Dendritic cell treated with granulocyte-macrophage colony-stimulating factor and Interleukin-4, amounts not matched to agents 40 ng/mL and 50 ng/mL, for 4 days (primary cell): ENCODE measurements around the gene BLOC1S4.
"Not testable (repeated sequence)": the region's sequence is repeated elsewhere in the genome, so short reads cannot be mapped to it uniquely, and the experiment has no call there.

ENCODE experiments used
- H3K27ac Mint-ChIP-seq: one replicate; pipeline ENCODE4 v1.8.0; 2022; ENCODE audit warnings: mild to moderate bottlenecking, mixed read lengths
- H3K27me3 Mint-ChIP-seq: one replicate; pipeline ENCODE4 v1.8.0; 2022; ENCODE audit warnings: mild to moderate bottlenecking, mixed read lengths
- H3K36me3 Mint-ChIP-seq: one replicate; pipeline ENCODE4 v1.8.0; 2022; ENCODE audit warnings: low read depth, mixed read lengths
- H3K4me1 Mint-ChIP-seq: one replicate; pipeline ENCODE4 v1.8.0; 2022; ENCODE audit warnings: low read depth, mixed read lengths
- H3K4me3 Mint-ChIP-seq: one replicate; pipeline ENCODE4 v1.8.0; 2022; ENCODE audit warnings: mild to moderate bottlenecking, moderate library complexity, mixed read lengths
- H3K9me3 Mint-ChIP-seq: one replicate; pipeline ENCODE4 v1.8.0; 2022; ENCODE audit warnings: mixed read lengths
- intact Hi-C: fragments of 100-400 bp; cut with micrococcal nuclease; formaldehyde crosslinking; loops from one replicate; pipeline ENCODE4 v1.15.0; 2022

Gene BLOC1S4, protein sequence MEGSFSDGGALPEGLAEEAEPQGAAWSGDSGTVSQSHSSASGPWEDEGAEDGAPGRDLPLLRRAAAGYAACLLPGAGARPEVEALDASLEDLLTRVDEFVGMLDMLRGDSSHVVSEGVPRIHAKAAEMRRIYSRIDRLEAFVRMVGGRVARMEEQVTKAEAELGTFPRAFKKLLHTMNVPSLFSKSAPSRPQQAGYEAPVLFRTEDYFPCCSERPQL

DNA sequence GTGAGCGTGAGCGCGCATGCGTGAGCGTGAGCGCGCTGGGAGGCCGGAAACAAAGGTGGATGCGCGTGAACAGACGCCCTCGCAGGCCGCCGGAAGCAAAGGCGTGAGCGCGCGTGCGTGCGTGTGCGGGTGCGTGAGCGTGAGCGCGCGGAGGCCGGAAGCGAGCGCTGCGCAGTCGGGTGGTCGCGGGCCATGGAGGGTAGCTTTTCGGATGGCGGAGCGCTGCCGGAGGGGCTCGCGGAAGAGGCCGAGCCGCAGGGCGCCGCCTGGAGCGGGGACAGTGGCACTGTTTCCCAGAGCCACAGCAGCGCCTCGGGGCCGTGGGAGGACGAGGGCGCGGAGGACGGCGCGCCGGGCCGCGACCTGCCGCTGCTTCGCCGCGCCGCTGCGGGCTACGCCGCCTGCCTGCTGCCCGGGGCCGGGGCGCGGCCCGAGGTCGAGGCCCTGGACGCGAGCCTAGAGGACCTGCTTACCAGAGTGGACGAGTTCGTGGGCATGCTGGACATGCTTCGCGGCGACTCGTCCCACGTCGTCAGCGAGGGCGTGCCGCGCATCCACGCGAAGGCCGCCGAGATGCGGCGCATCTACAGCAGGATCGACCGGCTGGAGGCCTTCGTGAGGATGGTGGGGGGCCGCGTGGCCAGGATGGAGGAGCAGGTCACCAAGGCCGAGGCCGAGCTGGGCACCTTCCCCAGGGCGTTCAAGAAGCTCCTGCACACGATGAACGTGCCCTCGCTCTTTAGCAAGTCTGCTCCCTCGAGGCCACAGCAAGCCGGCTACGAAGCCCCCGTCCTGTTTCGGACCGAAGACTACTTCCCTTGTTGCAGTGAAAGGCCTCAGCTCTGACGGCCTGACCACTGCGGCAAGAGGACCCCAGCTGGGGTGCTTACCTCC, at the start of gene BLOC1S4:
BLOC1S4 (plus strand) TSS at position 157 of the 894 bp plus-strand sequence; CDS start at position 193, 36 bp downstream.
- Mint-ChIP-seq H3K9me3 (peaks cover under 1% of the 10 kb centered on the region), H3K27ac (peak within 1 kb of the TSS; percentile 97), H3K36me3 (peaks cover 22% of the 10 kb centered on the region), H3K4me1 (peaks cover 34% of the 10 kb centered on the region), H3K27me3 (peaks cover 3% of the 10 kb centered on the region), H3K4me3 (peak within 1 kb of the TSS; percentile 98)
- intact Hi-C loops, result loop anchor here (5.0 kb wide), 3 partner anchors 66 to 271 kb away; partner anchors contain the start of gene KIAA0232

DNA sequence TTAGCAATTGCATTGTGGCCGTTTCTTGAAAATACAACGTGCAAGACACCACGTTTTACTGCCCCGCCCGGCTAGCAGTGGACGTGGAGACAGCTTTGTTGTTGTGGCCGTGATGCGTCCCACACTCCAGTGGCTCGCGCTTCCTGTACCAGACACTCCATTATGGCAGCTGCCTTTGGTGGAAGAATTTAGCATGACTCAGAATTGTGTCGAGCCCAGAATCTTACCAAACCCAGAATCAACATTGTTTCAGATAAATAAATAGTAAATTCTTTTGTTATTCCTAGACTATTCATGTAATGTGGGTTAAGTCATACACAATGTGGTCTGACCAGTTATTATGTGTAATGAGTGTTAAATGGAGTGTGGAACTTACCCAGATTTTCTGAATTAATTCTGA, 47.6 kb upstream of the BLOC1S4 start:
- H3K4me3 Mint-ChIP-seq, result no peak overlapping the region
- H3K4me1 Mint-ChIP-seq, result peaks cover 3% of the 10 kb centered on the region
- peaks cover 15% of the 10 kb centered on the region for H3K27me3 Mint-ChIP-seq
- intact Hi-C loops, result no loop called here
- H3K9me3 Mint-ChIP-seq, result no peaks in the 10 kb centered on the region
- H3K36me3 Mint-ChIP-seq, result peaks cover 6% of the 10 kb centered on the region
- H3K27ac Mint-ChIP-seq, result no peak overlapping the region

DNA sequence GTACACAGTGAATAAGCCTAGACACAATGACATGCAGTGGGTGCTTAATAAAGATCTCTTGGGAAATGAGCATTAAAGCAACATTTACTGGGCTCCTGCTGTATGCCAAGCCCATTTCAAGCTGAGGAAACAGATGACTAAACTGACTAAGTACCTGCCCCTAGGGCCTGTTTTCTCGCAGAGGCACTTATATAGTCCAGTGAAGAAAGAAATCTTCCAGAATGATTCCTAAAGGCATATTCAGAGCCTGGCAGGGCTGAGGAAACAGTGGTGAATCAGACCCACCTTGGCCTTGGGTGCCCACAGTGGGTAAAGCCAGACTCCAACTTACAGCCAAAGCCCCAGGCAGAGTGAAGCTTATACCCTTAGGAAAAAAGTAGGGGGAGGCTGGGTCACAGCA, 44.3 kb upstream of the BLOC1S4 start:
- H3K4me3 Mint-ChIP-seq, result no peak overlapping the region
- intact Hi-C loops, result loop anchor here (5.0 kb wide), 1 partner anchor 36 kb away; the partner anchor contains the start of gene MRFAP1L1
- peaks cover 6% of the 10 kb centered on the region for H3K27me3 Mint-ChIP-seq
- peaks cover 38% of the 10 kb centered on the region for H3K36me3 Mint-ChIP-seq
- H3K27ac Mint-ChIP-seq, result no peak overlapping the region
- H3K9me3 Mint-ChIP-seq, result no peaks in the 10 kb centered on the region
- peaks cover 32% of the 10 kb centered on the region for H3K4me1 Mint-ChIP-seq

DNA sequence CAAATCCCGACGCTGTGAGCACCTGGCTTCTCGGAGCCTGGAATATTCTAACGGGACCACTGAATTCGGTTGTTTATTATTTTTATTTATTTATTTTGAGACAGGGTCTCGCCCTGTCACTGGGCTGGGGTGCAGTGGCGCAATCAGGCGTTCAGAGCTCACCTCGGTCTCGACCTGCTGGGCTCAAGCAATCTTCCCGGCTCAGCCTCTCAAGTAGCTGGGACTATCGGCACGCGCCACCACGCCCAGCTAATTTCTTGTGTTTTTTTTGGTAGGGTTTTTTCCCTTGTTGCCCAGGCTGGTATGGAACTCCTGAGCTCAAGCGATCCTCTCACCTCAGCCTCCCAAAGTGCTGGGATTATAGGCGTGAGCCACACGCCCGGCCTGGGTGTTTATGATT, 43.8 kb upstream of the BLOC1S4 start:
- Mint-ChIP-seq H3K9me3 (no peaks in the 10 kb centered on the region), H3K4me3 (no peak overlapping the region)

DNA sequence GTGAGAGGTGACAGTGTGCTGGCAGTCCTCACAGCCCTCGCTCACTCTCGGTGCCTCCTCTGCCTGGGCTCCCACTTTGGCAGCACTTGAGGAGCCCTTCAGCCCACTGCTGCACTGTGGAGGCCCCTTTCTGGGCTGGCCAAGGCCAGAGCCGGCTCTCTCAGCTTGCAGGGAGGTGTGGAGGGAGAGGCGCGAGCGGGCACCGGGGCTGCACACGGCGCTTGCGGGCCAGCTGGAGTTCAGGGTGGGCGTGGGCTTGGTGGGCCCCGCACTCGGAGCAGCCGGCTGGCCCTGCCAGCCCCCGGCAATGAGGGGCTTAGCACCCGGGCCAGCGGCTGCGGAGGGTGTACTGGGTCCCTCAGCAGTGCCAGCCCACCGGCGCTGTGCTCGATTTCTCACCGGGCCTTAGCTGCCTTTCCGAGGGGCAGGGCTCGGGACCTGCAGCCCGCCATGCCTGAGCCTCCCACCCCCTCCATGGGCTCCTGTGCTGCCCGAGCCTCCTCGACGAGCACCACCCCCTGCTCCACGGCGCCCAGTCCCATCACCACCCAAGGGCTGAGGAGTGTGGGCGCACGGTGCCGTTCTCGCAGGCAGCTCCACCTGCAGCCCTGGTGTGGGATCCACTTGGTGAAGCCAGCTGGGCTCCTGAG, 43.3 kb upstream of the BLOC1S4 start:
- Mint-ChIP-seq H3K27ac (peak overlapping the region; percentile 97), H3K36me3 (peaks cover 45% of the 10 kb centered on the region), H3K4me1 (peaks cover 42% of the 10 kb centered on the region)
- not testable (repeated sequence) for H3K4me3 Mint-ChIP-seq, H3K9me3 Mint-ChIP-seq, H3K27me3 Mint-ChIP-seq
- intact Hi-C loops, result loop anchor here (5.0 kb wide), 1 partner anchor 35 kb away; the partner anchor contains the start of gene MRFAP1L1

More for the DNA sequence above, 43.8 kb upstream of the BLOC1S4 start:
- Mint-ChIP-seq H3K36me3 (peaks cover 43% of the 10 kb centered on the region), H3K27me3 (peaks cover 6% of the 10 kb centered on the region), H3K4me1 (peaks cover 37% of the 10 kb centered on the region), H3K27ac (no peak overlapping the region)
- intact Hi-C loops, result loop anchor here (5.0 kb wide), 1 partner anchor 35 kb away; the partner anchor contains the start of gene MRFAP1L1

DNA sequence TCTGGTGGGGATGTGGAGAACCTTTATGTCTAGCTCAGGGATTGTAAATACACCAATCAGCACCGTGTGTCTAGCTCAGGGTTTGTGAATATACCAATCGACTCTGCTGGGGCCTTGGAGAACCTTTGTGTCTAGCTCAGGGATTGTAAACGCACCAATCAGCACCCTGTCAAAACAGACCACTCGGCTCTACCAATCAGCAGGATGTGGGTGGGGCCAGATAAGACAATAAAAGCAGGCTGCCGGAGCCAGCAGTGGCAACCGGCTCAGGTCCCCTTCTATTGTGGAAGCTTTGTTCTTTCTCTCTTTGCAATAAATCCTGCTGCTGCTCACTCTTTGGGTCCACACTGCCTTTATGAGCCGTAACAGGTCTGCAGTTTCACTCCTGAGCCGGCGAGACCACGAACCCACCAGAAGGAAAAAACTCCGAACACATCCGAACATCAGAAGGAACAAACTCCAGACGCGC, 42.7 kb upstream of the BLOC1S4 start:
- intact Hi-C loops, result loop anchor here (5.0 kb wide), 1 partner anchor 34 kb away; the partner anchor contains the start of gene MRFAP1L1

DNA sequence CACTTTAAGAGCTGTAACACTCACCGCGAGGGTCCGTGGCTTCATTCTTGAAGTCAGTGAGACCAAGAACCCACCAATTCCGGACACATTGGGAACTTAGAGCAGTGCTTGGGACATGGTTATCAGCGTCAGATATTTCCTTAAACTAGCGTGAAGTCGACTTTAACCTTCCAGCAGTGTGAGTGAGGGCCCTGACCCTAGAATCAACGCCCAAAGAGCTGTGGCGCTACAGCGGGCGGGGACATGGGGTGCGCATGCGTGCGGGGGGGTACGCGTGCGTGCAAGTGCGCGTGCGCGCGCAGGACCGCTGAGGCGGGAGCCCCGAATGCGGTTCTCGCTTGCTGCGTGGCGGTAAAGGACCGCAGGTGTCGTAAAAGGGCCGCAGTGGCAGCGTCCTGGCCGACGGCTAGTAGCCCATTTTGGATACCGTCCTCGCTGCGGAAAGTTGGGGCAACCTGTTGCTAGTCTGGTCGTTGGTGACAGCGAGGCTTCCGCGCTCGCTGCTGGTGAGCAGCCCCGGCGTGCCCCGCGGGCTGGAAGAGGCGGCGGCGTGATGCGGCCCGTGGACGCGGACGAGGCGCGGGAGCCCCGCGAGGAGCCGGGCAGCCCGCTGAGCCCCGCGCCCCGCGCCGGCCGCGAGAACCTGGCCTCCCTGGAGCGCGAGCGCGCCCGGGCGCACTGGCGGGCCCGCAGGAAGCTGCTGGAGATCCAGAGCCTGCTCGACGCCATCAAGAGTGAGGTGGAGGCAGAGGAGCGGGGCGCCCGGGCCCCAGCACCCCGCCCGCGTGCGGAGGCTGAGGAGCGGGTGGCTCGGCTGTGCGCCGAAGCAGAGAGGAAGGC, 42.1 kb upstream of the BLOC1S4 start:
- Mint-ChIP-seq H3K4me3 (peak overlapping the region; percentile 92), H3K27me3 (no peaks in the 10 kb centered on the region), H3K27ac (peak overlapping the region; percentile 97), H3K9me3 (no peaks in the 10 kb centered on the region), H3K36me3 (peaks cover 45% of the 10 kb centered on the region), H3K4me1 (peaks cover 45% of the 10 kb centered on the region)
- intact Hi-C loops, result loop anchor here (1.0 to 5.0 kb wide), 2 partner anchors 33 kb away; partner anchors contain the start of gene MRFAP1L1

More for the DNA sequence above, 42.7 kb upstream of the BLOC1S4 start:
- peak overlapping the region; percentile 92 for H3K4me3 Mint-ChIP-seq
- peak overlapping the region; percentile 97 for H3K27ac Mint-ChIP-seq
- not testable (repeated sequence) for H3K27me3 Mint-ChIP-seq, H3K9me3 Mint-ChIP-seq
- peaks cover 45% of the 10 kb centered on the region for H3K36me3 Mint-ChIP-seq
- peaks cover 45% of the 10 kb centered on the region for H3K4me1 Mint-ChIP-seq

DNA sequence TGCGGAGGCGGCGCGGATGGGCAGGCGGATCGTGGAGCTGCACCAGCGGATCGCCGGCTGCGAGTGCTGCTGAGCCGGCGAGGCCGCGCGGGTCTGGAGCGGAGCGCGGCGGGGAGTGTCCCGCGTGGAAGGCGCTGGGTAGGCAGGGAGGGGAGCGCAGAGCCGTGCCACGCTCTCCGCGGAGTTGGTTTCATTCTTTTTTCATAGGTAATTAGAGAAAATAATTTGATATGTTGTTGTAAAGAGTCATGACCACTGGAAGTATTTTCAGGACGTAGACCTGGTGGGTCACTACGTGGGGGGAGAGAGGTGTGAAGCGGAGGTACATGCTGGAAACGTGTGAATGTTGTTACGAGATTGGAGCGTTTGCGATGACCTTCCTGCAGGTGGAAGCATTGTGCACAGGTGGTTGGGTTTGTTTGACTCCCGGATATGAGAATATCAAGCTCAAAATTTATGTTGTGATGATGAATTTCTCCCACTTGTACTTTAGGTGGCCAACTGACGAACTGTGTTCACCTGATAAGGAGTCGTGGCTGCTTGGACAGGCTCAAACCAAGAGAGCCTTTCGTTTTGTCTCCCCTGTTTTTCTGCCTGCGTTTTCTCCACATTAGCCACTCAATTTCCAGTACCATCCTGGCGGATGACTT, 41.3 kb upstream of the BLOC1S4 start:
- intact Hi-C loops, result loop anchor here (1.0 to 5.0 kb wide), 2 partner anchors 33 kb away; partner anchors contain the start of gene MRFAP1L1
- Mint-ChIP-seq H3K27me3 (no peaks in the 10 kb centered on the region), H3K36me3 (peaks cover 45% of the 10 kb centered on the region), H3K27ac (peak overlapping the region; percentile 97), H3K4me3 (peak overlapping the region; percentile 92), H3K4me1 (peaks cover 45% of the 10 kb centered on the region), H3K9me3 (no peaks in the 10 kb centered on the region)

DNA sequence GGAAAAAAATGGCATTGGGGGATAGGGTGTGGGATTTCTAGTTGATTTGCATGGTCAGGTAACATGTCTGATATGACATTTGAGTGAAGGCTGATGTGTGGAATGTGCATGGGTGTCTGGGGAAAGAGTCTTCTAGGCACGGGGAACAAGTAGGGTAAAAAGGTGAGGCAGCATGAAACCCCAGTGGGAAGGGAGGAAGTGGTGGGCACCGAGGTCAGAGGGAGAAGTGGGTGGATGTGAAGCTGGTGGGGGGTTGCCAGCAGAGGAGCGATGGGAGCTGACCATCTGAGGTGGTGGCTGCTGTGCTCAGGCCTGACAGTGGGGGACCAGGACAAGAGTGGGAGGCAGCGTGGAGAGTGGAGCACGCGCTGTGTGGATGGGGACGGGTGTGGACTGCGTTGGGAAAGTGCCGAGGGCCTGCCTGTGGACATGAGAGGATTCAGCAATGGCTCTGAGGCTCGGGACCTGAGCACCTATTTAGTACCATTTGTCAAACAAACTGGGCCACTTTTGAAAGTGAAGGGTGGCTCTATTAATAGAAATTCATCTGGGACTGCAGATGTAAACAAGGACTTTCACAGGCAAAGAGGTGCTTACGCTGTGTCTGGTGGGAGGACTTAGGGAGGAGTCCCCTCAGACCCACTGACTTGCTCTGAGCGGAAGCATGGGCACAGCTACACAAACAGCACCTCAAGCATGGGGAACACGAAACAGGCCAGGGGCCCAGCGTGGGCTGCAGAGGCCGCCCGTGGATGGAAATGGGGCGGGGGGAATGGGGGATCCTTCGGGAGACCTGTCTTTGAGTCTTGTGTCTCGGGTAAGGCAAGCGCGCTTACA, 39.0 kb upstream of the BLOC1S4 start:
- intact Hi-C loops, result no loop called here

DNA sequence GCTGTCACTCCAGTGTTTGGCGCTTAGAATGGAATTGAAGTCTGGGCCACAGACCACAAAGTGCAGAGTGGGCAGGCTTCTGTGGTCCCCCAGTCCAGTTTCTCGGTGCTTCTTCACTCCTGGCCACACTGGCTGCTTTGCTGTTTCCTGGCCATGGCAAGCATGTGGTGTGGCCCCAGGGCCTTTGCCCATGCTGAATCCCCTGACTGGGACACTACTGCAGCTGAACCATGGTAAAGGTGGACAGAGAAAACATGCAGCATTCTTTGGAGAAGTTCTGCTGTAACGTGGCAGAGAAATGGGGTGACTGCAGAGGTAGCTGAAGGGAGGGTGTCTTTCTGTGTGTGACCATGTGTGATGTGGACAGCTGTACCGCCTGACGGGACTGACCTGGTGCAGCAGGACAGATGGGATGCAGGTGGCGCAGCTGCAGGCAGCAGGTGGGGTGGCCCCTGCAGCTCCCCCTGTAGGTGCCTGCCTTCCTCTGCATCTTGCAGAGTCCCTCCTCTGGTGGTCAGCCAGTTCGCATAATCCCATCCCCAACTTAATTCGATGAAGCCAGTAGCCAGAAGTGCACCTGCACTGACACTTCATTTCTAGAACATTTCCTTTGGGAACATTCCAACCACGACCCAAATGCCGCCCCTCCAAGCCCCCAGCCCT, 35.5 kb upstream of the BLOC1S4 start:
- Mint-ChIP-seq H3K9me3 (peaks cover 7% of the 10 kb centered on the region), H3K27ac (no peak overlapping the region), H3K4me1 (peaks cover 32% of the 10 kb centered on the region), H3K36me3 (peaks cover 33% of the 10 kb centered on the region), H3K27me3 (no peaks in the 10 kb centered on the region), H3K4me3 (no peak overlapping the region)
- intact Hi-C loops, result no loop called here

More for the DNA sequence above, 39.0 kb upstream of the BLOC1S4 start:
- Mint-ChIP-seq H3K36me3 (peaks cover 59% of the 10 kb centered on the region), H3K27me3 (no peaks in the 10 kb centered on the region), H3K4me1 (peaks cover 45% of the 10 kb centered on the region), H3K9me3 (peaks cover 7% of the 10 kb centered on the region), H3K4me3 (peak overlapping the region; percentile 52), H3K27ac (peak overlapping the region; percentile 27)

DNA sequence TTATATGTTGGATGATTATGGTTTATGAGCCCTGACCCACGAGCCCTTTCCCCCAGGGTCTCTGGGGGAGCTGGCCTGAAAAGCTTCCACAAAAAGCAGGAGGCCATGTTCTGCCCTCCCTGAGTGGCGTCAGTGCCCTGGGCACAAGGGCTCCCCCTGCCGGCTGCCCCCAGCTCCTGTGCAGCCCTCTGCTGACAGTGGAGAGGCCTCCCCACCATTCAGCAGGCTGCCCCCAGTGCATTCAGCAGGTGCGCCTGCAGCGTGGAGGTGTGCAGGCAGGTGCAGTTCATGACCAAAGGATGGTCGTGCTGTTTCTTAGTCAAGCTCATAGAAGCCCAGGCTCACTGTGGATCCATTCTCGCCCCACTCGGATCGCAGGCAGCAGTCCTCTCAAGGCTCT, 34.8 kb upstream of the BLOC1S4 start:
- Mint-ChIP-seq H3K9me3 (peaks cover 7% of the 10 kb centered on the region), H3K4me1 (peaks cover 25% of the 10 kb centered on the region), H3K4me3 (no peak overlapping the region), H3K36me3 (peaks cover 26% of the 10 kb centered on the region), H3K27me3 (no peaks in the 10 kb centered on the region), H3K27ac (no peak overlapping the region)
- intact Hi-C loops, result no loop called here
